ENCODE measurements around the gene NME2. TPM values are rescaled to one million over a fixed set of nuclear protein-coding genes. Genes with fewer than 3 reads are reported as not detected.

NME2 gene
- total and polyA plus RNA-seq, 2 of the 8 experiments (the other 6 are each of a cell fraction or from before 2014, with no cell fraction given) = 827 to 929 TPM

DNA sequence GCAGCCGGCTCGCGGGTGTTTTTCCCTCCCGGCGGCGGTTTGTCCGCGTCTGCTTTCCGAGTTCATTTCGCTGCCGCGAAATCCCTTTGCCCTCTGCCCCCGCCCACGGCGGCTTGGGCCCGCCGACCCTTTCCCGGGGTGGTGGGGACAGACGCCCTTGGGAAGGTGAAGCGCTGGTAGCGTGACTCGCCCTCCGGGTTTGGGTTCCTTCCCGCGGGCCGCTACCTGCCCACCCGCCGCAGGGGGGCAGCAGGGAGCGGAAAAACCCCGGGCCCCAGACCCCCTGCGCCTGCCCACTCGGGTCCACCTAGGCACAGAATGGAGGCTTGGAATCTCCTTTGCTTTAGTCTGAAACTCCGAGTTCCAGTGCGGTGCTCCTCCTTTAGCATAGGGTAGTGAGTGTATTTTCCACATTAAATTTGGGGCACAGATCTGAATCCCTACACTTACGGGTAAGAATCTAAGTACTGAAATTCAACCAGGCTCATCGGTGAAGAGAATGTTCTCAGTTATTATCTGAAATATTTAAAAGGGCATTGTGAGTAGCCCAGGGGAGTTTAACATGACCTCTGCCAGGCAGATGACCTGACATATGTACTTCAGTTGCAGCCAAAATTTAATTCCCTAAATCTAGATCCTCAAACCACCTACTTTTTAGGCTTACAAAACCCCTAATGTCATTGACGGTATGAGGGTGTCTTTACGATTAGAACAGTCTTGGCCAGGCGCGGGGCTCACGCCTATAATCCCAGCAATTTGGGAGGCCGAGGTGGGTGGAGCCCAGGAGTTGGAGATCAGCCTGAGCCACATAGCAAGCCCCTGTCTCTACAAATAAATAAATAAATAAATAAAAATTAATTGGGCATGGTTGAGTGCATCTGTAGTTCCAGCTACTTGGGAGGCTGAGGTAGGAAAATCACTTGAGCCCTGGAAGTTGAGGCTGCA lies 1.0 kb downstream of the NME2 start (continued):
- no peak for TF ChIP-seq GTF2F1 (IDR thresholded peaks at IDR 0.05; ENCODE audit: borderline replicate concordance, low read depth, low read length)
- no peak for TF ChIP-seq RFX5 (IDR thresholded peaks at IDR 0.05; ENCODE audit: borderline replicate concordance, low read depth, low read length)
- no peak for TF ChIP-seq NRF1 (IDR thresholded peaks at IDR 0.05; ENCODE audit: low read depth, low read length)
- no peak for TF ChIP-seq SUZ12 (IDR thresholded peaks at IDR 0.05; ENCODE audit: low read length)
- TF ChIP-seq CREB1 (IDR thresholded peaks at IDR 0.05) = no peak
- no peak for TF ChIP-seq TEAD4 (IDR thresholded peaks at IDR 0.05; ENCODE audit: low read depth, low read length)
- no peak for TF ChIP-seq SP2 (IDR thresholded peaks at IDR 0.05; ENCODE audit: low read length)
- no peak for TF ChIP-seq SAP30 (IDR thresholded peaks at IDR 0.05; ENCODE audit: insufficient read depth, insufficient replicate concordance, low read length)
- TF ChIP-seq TBP (IDR thresholded peaks at IDR 0.05; ENCODE audit: low read depth, low read length) = no peak; the same call in 1 of the 2 replicates
- no peak; the same call in 1 of the 2 replicates for TF ChIP-seq SP4 (IDR thresholded peaks at IDR 0.05; ENCODE audit: low read length)
- no peak for TF ChIP-seq JUN (IDR thresholded peaks at IDR 0.05; ENCODE audit: low read depth, low read length)
- TF ChIP-seq NANOG (IDR thresholded peaks at IDR 0.05; ENCODE audit: insufficient read depth, low read depth, low read length, poor library complexity, severe bottlenecking) = no peak
- no peak for TF ChIP-seq KDM5A (IDR thresholded peaks at IDR 0.05; ENCODE audit: low read length)
- TF ChIP-seq RXRA (IDR thresholded peaks at IDR 0.05; ENCODE audit: insufficient read depth, low read depth, low read length) = no peak

Measured in H1 (cell line).